ENCODE measurements around the gene HDGF.

DNA sequence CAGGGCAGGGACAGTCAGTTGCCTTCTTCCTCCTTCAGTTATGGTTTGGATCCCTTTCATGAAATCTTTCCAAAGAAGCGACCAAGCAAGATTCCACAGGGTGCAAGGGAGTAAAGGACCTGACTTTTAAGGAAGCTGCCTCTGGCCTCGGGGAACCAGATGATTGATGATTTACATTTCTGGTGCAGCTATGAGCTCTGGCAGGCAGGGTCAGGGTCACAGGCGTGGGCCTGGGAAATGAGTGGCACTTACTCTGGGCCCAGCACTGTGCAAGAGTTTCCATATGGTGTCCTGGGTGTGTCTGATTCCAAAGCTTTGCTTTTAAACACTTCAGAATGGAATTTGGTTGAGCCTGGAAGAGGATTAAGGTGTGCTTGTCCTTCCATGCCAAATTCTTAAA lies 38.8 kb downstream of the HDGF start:
- TF ChIP-seq, protein P1, sequence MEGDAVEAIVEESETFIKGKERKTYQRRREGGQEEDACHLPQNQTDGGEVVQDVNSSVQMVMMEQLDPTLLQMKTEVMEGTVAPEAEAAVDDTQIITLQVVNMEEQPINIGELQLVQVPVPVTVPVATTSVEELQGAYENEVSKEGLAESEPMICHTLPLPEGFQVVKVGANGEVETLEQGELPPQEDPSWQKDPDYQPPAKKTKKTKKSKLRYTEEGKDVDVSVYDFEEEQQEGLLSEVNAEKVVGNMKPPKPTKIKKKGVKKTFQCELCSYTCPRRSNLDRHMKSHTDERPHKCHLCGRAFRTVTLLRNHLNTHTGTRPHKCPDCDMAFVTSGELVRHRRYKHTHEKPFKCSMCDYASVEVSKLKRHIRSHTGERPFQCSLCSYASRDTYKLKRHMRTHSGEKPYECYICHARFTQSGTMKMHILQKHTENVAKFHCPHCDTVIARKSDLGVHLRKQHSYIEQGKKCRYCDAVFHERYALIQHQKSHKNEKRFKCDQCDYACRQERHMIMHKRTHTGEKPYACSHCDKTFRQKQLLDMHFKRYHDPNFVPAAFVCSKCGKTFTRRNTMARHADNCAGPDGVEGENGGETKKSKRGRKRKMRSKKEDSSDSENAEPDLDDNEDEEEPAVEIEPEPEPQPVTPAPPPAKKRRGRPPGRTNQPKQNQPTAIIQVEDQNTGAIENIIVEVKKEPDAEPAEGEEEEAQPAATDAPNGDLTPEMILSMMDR (conservative IDR thresholded peaks at IDR 0.05) = no peak
- TF ChIP-seq ZFX (IDR thresholded peaks at IDR 0.05) = no peak
